ENCODE measurements around the gene APOO. TPM values are rescaled to one million over a fixed set of nuclear protein-coding genes. Genes with fewer than 3 reads are reported as not detected.
A peak's percentile ranks its signal among the peaks of the same experiment; 100 is the strongest.

APOO gene
- total RNA-seq, 1 donor from 2014 or later, result 78.2 TPM

- Mint-ChIP-seq H3K4me1 (ENCODE audit: unreplicated experiment) (peaks cover 39% of the 10 kb centered on the region), H3K4me3 (peak overlapping the region; percentile 79), H3K27me3 (no peaks in the 10 kb centered on the region), H3K27ac (peak overlapping the region; percentile 93), H3K36me3 (no peaks in the 10 kb centered on the region), H3K9me3 (no peaks in the 10 kb centered on the region)
- peak; percentile 65 for TF ChIP-seq CTCF (conservative IDR thresholded peaks at IDR 0.05)
- DNase-seq (ENCODE audit: extremely low spot score, unreplicated experiment), result no peak
Measured at GRCh38 chrX:23797371-23798128, 110.2 kb downstream of the APOO start.

GRCh38 chrX:23795221-23795620 lies 112.5 kb downstream of the APOO start:
- Mint-ChIP-seq H3K9me3 (no peaks in the 10 kb centered on the region), H3K27me3 (no peaks in the 10 kb centered on the region), H3K4me3 (no peak overlapping the region), H3K27ac (peak overlapping the region; percentile 26), H3K36me3 (no peaks in the 10 kb centered on the region), H3K4me1 (ENCODE audit: unreplicated experiment) (peaks cover 39% of the 10 kb centered on the region)
- DNase-seq (ENCODE audit: extremely low spot score, unreplicated experiment), result no peak
- TF ChIP-seq CTCF (conservative IDR thresholded peaks at IDR 0.05), result no peak

- Mint-ChIP-seq H3K36me3 (peaks cover 5% of the 10 kb centered on the region), H3K4me3 (no peak overlapping the region), H3K9me3 (no peaks in the 10 kb centered on the region), H3K27ac (peak overlapping the region; percentile 30), H3K4me1 (ENCODE audit: unreplicated experiment) (peaks cover 44% of the 10 kb centered on the region), H3K27me3 (no peaks in the 10 kb centered on the region)
- TF ChIP-seq CTCF (conservative IDR thresholded peaks at IDR 0.05), result no peak
- DNase-seq (ENCODE audit: extremely low spot score, unreplicated experiment), result no peak
Measured at GRCh38 chrX:23792861-23793553, 114.7 kb downstream of the APOO start.

GRCh38 chrX:23790155-23790497 lies 117.6 kb downstream of the APOO start:
- no peaks in the 10 kb centered on the region for H3K9me3 Mint-ChIP-seq
- H3K4me3 Mint-ChIP-seq, result peak overlapping the region; percentile 3
- DNase-seq (ENCODE audit: extremely low spot score, unreplicated experiment), result no peak
- peaks cover 19% of the 10 kb centered on the region for H3K36me3 Mint-ChIP-seq
- H3K27me3 Mint-ChIP-seq, result no peaks in the 10 kb centered on the region
- TF ChIP-seq CTCF (conservative IDR thresholded peaks at IDR 0.05), result no peak
- H3K4me1 Mint-ChIP-seq (ENCODE audit: unreplicated experiment), result peaks cover 32% of the 10 kb centered on the region
- H3K27ac Mint-ChIP-seq, result peak overlapping the region; percentile 65

GRCh38 chrX:23789386-23790154 lies 118.2 kb downstream of the APOO start:
- Mint-ChIP-seq H3K4me3 (peak overlapping the region; percentile 13), H3K27me3 (no peaks in the 10 kb centered on the region), H3K9me3 (no peaks in the 10 kb centered on the region), H3K4me1 (ENCODE audit: unreplicated experiment) (peaks cover 32% of the 10 kb centered on the region), H3K27ac (peak overlapping the region; percentile 65), H3K36me3 (peaks cover 23% of the 10 kb centered on the region)
- no peak for TF ChIP-seq CTCF (conservative IDR thresholded peaks at IDR 0.05)
- no peak for DNase-seq (ENCODE audit: extremely low spot score, unreplicated experiment)

Measured in type B pancreatic cell (in vitro differentiated cells).